H1 (cell line): Measurements from ENCODE around the gene ZNF582. TPM values are rescaled to one million over a fixed set of nuclear protein-coding genes. Genes with fewer than 3 reads are reported as not detected.

Experiments used
- NANOG ChIP-seq: IDR thresholded peaks from 2 replicates; pipeline ENCODE4 v1.6.1; 2011; ENCODE audit warnings: low read length, low read depth, mild to moderate bottlenecking, inconsistent platforms; ENCODE audit not compliant: insufficient read depth, poor library complexity, severe bottlenecking
- RAD21 ChIP-seq, 2 experiments: IDR thresholded peaks in 1 of 2; conservative IDR thresholded peaks in 1 of 2; 2 replicates each; pipeline ENCODE4 v1.6.1; 2011; ENCODE audit warnings: low read depth in 2 of 2, low read length in 2 of 2, improper control_type of control experiment in 1 of 2, inconsistent platforms in 1 of 2, mild to moderate bottlenecking in 1 of 2, moderate library complexity in 1 of 2
- SAP30 ChIP-seq: fragments of 300-600 bp; sonication (generic); IDR thresholded peaks from 2 replicates; pipeline ENCODE4 v1.7.1; 2012; ENCODE audit warnings: low read length, moderate library complexity, mild to moderate bottlenecking, inconsistent platforms; ENCODE audit not compliant: insufficient read depth, insufficient replicate concordance
- TCF12 ChIP-seq: IDR thresholded peaks from 2 replicates; pipeline ENCODE4 v1.6.1; 2011; ENCODE audit warnings: low read depth, mild to moderate bottlenecking, low read length
- polyA plus RNA-seq, 7 experiments: library from polyadenylated mRNA; depleted of rRNA in 3 of 7; stranded (reverse) in 5 of 7; unstranded in 2 of 7; fragments of >200 nt in 5 of 7; fragments of 200-250 nt in 2 of 7; gene quantifications; 1 replicate in 5 of 7; 2 replicates in 1 of 7; 4 replicates in 1 of 7; pipeline versions ENCODE4 v1.2.1 to v1.2.3, GENCODE V29; 2011 to 2013; ENCODE audit warnings: missing spikeins in 2 of 7, mixed read lengths in 2 of 7
- total RNA-seq: library from RNA; stranded (reverse); fragmentation: NEBNext Ultra II Directional; extraction: Animal tissue kit (Norgen Biotek cat#: 25700); gene quantifications from 2 replicates; pipeline ENCODE4 v1.2.1, GENCODE V29; 2021

ZNF582 gene
- total and polyA plus RNA-seq, 2 of the 8 experiments (the other 6 are each of a cell fraction or from before 2014, with no cell fraction given), result 3.8 to 5.8 TPM

DNA sequence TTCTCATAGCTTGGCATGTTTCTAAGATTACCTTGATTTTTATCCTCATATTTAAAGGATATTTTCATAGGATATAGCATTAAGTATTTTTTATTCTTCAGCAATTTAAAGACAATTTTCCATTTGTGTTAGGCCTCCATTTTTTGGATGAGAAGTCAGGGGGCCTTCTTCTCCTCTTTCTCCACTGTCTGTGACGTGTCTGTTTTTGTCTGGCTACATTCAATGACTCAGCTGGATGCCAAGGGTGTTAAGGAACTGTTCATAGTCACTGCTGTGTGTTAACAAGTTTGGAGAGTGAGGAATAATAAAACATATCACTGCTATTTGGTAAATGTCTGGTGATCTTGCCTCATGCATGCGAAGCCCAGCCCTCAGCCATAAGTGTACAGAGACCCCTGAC lies 36.4 kb downstream of the ZNF582 start (continued):
- TF ChIP-seq NANOG (no peak), SAP30 (no peak), RAD21 (IDR thresholded peaks at IDR 0.05 in 1 of 2, conservative IDR thresholded peaks at IDR 0.05 in 1 of 2; ENCODE audit: low read depth in 2 of 2, low read length in 2 of 2) (no peak), TCF12 (no peak)
